ENCODE measurements around the gene GREB1.

Gene GREB1

DNA sequence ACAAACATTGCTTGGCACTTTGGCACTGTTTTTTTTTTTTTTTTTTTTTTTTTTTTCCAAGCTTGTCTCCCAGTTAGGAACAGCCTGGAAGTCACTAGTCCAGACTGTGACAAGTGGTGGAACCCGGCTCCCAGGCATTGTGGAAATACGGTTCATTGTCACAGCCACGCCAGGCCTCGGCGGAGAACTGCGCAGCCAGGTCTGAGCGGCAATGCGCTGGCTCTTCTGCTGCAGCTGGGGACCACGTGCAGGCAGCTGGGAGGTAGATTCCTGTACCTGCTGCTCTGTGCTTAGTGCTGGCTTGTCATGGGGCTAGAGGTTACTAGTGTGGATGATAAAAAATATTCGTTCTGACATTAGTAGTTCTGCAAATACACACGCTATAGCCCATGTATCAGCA is 131.2 kb downstream of the GREB1 start:
- DNase-seq (ENCODE audit: low spot score), result no peak

DNA sequence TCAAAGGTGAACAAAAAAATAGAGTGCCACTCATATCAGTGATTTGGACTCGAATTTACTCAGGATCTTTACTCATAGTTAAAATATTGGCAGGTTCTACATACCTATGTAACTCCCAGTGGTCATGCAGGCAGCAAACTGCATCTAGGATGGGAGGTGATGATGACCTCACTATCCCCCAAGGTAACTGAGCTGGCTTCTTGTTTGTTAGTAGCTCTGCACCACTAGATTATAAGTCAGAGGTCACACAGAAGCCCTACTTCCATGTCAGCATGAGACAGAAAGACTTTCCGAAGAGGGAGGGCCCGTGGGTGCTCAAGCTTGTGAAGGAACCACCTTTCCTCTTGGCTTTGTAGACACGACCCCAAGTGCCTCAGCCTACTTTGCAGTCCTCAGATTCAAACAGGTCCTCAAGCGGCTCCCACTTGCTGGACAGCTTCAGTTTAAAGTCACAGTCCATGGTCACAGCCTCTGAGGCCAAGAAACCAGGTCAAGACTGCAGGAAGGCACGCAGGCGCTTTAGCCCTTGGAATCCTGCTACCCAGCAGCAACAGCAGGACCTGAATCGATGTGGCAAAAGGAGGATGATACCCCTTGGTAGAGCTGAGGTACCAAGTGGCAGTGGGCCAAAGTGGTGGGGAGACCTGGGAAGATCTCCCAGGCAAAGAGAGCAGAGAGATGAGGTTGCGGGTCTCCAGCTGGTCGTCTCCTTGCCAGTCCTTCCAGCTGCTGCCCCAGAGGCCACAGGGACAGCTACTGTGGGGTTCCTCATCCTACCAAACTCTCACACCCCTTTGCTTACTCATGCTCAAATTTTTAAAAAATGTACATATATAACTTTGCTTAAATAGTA is 131.9 kb downstream of the GREB1 start:
- no peak for DNase-seq (ENCODE audit: low spot score)

DNA sequence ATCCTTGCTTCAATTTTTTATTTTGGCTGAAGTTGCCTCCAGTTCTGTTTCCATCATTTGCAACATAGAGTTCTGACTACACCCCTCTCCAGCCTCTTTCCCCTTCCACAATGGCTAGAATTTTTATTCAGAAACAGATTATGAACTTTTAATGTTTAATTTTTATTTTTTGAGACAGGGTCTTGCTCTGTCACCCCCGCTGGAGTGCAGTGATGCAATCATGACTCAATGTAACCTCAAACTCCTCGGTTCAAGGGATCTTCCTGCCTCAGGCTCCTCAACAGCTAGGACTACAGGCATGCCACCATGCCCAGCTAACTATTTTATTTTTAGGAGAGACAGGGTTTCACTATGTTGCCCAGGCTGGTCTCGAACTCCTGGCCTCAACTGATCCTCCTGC is 133.3 kb downstream of the GREB1 start:
- no peak for DNase-seq (ENCODE audit: low spot score)

DNA sequence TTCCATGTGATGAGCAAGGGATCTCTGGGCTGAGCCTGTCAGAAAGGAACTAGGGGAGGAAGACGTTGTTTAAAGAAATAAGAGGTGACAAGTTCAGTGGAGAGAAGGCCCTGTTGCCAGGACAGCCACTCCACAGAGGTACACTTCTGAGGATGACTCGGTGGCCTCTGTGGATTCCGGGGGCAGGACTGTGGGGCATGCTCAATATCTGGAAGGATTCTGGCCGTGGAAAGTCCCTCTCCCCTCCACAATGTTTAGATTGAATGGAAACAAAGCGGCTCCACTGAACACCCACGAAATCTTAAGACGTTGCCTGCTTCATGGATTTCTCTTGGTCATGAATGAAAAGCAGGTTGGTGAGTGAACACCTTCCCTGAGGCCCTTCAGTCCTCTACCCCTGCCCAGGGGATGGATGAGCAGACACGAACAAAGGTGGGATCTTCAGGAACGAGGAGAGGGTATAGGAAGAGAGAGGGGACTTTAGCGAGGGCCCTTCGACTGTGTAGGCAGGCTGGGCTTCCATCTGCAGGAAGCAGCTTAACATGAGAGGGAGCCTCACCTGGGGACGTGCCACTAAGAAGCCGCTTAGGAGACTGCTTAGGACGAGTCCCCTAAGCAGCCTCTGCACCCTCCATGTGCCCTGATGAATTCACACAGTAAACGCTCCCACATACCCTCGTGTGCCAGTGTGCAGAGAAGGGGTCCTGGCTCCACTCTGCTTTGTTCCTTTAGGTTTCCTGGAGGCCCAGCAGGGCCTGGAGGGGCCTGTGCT is 134.2 kb downstream of the GREB1 start:
- DNase-seq (ENCODE audit: low spot score), result no peak

DNA sequence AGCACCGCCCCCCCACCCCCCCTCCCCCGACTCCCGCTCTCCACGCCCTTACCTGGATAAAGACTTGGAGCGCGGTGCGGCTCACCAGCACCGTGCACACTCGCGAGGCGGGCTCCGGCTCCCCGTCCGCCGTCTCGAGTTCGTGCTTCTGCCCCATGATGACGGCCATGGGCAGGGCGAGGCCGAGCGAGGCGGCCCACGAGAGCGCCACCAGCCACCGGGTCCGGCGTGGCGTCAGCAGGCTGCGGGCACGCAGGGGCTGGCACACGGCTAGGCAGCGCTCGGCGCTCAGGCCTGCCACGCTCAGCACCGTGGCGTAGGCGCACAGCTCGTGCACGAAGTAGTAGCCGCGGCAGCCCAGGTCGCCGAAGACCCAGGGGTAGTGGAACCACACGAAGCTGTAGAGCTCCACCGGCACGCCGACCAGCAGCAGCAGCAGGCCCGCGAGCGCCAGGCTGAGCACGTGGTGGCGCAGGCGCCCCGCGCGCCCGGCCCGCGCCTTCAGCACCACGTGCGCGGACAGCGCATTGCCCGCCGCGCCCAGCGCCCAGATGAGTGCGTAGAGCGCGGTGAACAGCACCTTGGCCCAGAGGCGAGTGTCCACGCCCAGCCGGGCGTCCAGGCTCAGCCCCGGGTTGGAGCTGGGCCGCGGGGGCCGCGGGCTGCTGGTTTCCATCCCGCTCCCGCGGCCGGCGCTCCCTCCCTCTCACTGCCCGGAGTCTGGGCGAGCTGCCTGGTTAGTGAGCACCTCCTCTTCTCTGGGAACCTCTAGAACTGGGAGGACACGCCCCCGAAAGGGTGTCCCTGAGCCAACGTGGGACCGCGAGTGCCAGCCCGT is 135.8 kb downstream of the GREB1 start, which contains the start of gene NTSR2:
Gene NTSR2, minus strand, starts transcription at position 742 of the 838 bp plus-strand sequence. Its CDS starts 66 bp downstream, at position 676.
- DNase-seq (ENCODE audit: low spot score), result no peak

DNA sequence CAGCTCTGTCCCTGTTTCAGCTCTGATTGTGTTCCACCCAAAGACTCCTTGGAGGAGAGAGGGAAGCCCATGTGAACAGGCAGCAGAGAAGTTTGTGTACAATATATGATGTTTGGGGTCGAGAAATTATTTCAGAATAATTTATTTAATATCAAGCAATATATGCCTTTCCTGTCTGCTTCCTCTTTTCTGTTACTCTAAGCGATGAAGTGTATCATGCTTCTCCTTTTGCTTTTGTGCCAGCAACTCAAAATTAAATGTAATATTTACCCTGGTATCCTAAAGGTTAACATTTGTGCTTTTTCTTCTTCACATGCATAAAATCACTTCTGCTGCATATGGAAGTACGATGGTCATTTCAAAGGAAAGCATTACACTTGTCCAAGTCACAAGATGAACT is 138.6 kb downstream of the GREB1 start:
- no peak for DNase-seq (ENCODE audit: low spot score)

DNA sequence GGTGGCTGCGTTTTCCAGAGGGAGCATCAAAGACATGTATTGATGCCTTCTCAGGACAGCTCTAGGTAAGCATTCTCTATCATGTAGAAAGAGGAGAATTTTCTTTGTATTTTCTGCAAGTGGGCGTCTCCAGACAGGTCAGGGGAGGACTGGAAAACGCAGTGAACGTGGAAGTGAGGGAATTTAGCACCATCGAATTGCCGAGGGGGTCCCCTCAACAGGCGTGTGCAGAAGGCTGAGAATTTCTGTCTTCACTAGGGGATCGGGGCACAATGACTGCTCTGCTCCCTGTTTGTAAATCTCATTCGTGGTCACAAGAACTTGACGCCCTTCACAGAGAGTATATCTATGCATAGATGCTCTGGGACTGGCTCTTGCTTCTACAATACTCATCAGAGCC is 141.1 kb downstream of the GREB1 start:
- DNase-seq (ENCODE audit: low spot score), result no peak

DNA sequence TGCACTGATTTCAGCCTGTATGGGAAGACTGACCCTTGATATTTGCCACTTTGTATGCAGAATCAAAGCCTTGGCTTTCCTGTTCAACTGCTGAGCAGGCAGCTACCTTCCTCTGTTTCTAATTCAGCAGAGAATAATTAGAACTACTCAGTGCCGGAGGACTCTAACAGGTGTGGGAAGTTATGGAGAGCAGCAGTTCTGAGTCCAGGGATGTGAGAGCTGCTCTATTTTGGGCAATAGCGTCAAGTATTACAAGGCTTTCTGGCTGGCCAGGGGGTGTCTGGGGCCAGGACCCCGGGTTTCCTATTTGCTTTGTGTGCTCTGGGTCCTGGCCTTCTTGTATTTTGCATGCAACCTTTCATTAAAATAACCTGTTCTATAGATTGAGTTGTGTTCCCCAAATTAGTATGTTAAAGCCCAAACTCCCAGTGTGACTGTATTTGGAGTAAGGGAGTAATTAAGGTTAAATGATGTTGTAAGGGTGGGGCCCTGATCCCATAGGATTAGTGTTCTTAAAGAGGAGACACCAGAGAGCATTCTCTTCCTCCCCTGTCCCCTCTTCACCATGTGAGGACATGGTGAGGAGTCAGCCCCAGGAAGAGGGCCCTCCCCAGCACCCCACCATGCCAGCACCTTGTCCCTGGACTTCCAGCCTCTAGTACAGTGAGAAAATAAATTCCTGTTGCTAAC is 141.7 kb downstream of the GREB1 start:
- DNase-seq (ENCODE audit: low spot score), result no peak

DNA sequence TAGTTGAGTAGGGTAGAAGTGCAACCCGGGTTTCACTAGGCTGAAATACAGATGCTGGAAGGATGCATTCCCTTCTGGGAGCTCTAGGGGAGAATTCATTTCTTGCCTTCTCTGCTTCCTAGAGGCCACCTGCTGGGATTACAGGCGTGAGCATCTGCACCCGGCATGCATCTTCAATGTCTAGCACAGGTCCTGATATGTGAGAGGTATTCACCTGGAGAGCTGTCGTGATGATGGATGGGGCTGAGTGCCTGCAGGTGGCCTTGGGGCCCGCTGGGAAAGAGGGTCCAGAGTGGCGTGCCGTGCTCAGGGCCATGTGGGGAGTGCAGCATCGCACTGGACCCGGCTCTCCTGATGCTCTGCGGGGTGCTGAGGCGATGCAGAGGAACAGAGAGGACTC is 142.8 kb downstream of the GREB1 start:
- peak; percentile 60 for DNase-seq (ENCODE audit: low spot score)

DNA sequence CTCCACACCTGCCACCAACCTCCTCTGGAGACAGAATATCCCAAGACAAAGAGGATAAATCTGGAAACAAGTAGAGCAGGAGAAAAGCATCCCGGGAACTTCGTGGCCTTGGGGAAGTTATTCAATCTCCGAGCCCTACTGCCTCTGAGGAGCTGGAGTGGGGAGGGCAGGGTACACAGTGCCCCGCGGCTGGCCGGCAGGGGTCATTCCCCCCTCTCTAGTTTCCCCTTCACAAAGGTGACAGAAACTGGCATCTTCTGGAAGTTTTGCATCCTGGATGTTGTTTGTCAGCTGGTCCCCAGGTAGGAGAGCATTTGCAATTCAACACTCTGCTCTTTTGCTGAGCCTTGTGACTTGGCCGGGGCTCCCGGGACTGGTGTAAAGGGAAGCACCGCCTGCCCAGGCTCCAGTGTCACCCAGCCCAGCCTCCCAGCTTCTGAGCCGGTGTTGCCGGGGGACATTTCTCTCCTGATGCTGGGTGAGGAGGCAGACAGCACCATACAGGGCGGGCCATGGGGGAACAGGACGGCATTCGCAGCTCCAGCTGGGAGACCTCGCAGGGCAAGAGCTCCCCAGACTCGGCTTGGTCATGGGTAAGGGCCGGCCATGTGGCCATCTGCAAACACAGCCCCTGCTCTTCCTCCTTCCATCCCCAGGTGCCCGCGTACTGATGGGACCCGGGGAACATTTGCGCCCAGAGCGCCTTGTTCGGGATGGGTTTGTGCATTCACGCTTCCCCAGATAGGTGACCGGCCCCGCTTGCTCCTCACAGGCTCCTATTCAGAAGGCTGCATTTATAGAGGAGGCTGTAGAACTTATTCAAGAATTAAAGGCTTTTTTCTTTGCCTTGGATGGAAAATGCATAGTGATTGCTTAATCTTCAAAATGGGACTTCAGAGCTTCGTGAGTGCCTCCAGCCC is 143.6 kb downstream of the GREB1 start:
- no peak for DNase-seq (ENCODE audit: low spot score)

DNA sequence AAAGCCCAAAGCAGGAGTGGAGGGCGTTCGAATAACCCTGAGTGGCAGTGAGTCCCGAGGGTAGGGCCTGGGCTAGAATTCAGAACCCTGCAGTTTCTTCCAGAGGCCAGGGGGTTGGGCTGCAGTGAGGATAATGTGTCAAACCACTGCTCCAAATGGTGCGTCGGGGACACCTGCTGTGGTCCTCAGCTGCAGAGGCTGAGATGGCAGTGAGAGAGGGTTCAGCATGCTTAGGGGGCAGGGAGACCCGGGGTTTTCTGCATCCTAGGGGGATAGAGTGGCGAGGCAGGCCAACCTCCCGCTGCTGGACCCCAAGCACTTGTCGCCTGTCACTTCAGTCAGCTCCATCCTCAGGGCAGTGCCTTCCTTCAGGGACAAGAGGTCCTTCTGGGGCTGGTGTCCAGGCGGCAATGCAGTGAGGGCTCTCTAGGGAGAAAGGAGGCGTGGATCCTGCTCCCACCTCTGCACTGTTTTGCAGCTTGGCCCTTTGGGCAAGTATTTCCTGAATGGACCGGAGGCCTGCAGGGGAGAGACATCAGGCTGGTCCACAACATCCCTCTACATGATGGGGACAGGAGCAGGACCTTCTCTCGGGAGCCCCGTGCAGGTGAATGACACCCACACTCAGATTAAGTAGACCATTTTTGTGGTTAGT is 144.6 kb downstream of the GREB1 start:
- DNase-seq (ENCODE audit: low spot score), result no peak

DNA sequence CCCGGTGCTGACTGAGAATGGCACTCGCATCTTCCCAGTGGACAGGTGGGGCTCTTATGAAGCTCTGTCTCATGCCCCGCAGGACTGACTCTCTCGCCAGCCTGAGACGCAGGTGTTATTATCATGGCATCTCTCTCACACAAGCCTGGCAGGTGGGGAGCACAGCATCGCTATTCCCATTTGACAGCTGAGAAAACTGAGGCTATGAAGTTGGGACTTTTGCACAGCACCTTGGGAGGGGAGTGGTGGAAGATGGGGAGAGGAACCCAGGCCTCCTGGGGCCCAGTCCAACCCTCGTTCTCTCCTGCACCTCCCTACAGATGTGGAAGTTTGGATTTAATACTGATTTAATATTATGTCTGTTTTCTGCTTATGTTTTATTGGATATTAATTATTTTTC is 145.2 kb downstream of the GREB1 start:
- no peak for DNase-seq (ENCODE audit: low spot score)

DNA sequence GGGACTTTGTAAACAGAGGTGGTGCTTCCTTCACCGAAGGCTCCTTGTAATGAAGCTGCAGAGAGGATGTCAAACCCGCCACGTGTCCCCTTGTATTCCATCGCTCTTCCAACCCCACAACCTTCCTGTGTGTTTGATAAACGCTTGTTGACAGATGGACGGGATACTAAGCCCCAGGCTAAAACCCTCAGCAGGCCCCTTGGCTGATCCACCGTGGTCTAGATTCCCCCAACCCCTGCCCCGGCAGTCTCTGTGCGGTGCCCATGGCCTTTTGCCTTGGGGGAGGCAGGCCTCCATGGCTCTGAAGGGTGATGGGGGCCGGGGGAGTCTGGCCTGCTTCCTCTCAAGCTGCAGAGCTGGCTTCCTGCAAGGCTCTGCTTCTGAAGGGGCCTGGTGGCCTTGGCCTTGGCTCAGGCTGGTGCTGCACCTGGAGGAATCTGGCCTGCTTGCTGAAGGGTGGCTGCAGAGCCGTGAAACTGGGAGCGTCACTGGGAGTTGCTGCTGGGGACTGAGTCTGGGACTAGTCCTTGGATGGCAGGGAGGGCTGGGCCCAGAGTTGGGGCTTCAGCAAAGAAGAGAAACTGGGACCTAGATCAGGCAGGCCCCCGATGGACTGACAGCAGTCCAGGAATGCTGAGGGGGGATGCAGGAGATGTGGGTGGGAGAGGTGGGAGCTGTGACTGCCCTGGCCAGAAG is 145.8 kb downstream of the GREB1 start:
- no peak for DNase-seq (ENCODE audit: low spot score)

DNA sequence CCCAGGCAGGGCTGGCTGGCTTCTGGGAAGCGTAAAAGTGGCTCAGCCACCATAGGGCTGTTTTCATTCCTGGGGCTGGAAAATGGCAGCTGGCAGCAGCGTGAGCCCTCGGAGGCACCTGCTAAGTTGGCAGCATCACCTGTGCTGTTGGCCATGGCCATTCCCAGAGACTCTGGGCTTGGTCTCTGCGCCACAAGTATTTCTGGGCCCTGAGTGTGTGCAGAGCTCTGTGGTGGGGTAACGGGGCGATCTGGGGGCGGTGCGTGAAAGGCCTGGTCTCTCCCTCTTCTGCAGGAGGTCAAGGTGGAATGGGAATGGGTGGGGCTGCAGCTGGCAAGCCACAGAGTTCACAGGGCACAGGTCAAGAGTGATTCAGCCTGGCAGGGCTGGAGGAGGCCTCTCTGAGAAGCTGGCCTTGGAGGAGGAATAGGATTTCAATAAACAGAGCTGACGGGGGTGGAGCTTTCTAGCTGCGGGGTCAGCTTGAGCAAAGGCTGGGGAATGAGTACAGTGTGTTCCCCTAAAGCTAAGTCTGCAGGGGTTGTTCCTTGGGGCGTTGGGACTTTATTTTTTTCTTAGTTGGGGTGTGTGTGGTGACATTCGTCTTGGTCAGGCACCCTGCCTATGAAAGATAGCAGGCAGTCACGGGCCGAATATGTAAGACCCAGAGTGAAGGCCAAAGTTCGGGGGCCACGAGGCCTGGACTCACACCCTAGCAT is 146.5 kb downstream of the GREB1 start:
- DNase-seq (ENCODE audit: low spot score), result no peak

DNA sequence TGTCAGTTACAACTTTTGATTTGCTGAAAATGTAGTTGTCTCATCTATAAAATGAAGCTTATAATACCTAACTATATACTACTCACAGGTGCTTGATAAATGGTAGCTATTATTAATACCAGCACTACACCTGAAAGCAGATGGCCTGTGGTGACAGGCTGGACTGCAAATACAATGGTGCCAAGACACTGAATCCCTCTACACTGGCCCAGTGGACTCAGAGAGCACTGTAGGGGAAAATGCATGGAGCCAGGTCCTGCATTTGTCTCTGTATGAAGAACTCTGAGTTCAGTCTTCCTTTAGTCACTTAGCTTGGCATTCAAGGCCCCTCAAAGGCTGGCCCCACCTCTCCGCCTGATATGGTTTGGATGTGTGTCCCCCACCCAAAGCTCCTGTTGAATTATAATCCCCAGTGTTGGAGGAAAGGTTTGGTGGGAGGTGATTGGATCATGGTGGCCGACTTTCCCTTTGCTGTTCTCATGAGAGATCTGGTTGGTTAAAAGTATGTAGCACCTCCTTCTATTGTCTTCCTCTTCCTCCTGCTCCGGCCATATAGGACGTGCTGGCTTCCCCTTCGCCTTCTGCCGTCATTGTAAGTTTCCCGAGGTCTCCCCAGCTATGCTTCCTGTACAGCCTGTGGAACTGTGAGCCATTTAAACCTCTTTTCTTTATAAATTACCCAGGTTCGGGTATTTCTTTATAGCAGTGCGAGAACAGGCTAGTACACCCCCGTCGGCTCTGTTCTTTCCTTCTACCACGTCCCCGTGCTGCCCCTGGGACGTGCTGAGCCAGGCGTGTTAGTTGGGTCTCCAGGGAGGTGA is 147.3 kb downstream of the GREB1 start:
- peak; percentile 79 for DNase-seq (ENCODE audit: low spot score)

DNA sequence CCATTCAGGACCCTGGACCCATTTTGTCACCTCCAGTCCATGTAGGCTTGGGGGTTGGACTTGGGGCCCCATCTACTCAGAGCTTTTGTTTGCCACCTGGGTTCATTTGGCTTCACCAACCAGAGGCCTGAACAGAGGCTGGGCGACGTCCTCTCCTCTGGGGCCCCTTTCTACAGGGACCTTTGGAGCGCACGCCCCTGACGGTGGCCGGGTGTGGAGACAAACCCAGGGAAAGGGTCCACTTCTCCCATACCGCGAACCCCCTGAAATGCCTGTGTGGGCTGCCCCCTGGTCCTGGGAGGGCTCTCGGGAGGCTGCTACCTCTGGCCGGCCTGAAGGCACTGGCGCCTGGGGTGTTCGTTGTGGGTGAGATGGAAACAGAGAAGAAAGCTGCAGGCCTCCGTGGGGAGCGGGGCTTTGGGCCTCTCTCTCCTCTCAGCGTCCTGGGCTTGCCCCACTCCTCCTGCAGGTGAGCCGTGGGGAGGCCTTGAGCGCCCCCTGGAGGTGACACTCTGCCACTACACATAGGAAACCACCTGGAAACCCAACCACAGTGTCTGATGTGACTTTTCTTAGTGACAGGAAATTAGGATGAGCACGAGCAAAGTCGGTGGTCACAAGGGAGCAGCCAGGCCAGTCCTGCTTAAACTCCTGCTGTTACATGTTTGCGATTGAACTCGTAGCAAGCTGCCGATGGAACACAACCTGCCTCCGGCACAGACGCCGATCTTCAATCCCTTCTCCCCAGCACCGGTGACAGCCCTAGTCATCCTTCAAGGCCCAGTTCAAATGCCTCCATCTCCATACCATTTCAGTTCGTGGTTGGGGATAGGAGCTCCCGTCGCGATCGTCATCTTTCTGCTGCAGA is 148.1 kb downstream of the GREB1 start:
- DNase-seq (ENCODE audit: low spot score), result peak; percentile 77

DNA sequence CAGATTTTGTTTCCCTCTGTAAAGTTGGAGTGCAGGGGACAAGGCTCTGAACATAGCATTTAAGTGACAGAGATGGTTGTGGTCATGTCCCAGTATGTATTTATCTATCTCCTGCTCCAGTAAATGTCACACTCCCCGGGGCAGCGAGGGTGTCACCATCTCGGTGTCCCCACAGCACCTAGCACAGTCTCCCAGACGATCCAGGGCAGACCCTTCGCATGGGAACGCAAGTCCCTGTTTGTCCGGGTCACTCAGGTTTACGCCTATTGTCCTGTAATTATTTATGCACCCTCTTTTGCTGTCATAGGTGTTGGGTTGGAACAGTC is 148.7 kb downstream of the GREB1 start:
- no peak for DNase-seq (ENCODE audit: low spot score)

Data from SK-N-DZ (cell line).